ENCODE measurements around the gene IL36A.

IL36A gene

DNA sequence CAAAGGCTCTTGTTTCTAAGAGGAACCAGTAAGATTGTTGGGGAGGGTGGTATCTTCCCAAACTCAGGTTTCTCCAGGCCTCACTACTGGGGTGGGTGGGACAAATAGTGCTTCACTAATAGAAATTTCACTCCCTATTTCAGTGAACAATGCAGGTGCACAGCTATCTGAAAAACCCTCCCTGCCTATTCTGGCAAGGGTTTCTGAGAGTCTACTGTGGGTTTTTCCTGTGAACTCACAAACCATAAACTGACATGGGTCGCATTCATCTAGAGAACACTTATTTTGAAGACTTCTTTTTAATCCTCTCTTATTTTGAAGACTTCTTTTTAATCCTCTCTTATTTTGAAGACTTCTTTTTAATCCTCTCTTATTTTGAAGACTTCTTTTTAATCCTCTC is 4.4 kb downstream of the IL36A start:
- Histone ChIP-seq H3K36me3 (ENCODE audit: control insufficient read depth, insufficient read depth, low read length) (no peaks in the 10 kb centered on the region), H3K27me3 (ENCODE audit: control insufficient read depth, insufficient read depth, low read length) (no peaks in the 10 kb centered on the region), H3K9me3 (ENCODE audit: control insufficient read depth, insufficient read depth, low read length) (no peaks in the 10 kb centered on the region), H3K4me3 (ENCODE audit: low read depth, low read length) (no peak overlapping the region), H3K9ac (ENCODE audit: low read depth, low read length) (no peak overlapping the region), H3K4me1 (ENCODE audit: control insufficient read depth, insufficient read depth, low read length) (no peaks in the 10 kb centered on the region)

DNA sequence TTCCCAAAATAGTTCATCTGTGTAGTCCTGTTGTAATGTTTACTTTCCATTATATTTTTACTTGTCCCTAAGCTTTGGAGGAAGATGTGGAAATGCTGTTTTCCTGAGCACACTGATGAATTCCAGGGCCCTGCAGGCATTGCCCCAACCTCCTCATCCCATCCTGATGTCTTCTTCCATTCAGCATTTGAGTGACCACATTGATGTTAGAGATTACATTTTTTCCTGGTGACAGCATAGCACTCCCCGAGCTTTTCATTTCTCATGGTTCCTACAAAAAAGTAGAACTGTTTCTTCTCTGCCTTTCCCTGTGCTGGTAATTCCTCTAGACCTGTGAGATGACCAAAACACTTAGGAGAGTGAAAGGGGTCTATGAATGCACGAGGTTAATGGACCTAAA is 4.8 kb downstream of the IL36A start:
- Histone ChIP-seq H3K4me1 (ENCODE audit: control insufficient read depth, insufficient read depth, low read length) (no peaks in the 10 kb centered on the region), H3K9ac (ENCODE audit: low read depth, low read length) (no peak overlapping the region), H3K4me3 (ENCODE audit: low read depth, low read length) (no peak overlapping the region), H3K27me3 (ENCODE audit: control insufficient read depth, insufficient read depth, low read length) (no peaks in the 10 kb centered on the region), H3K36me3 (ENCODE audit: control insufficient read depth, insufficient read depth, low read length) (no peaks in the 10 kb centered on the region), H3K9me3 (ENCODE audit: control insufficient read depth, insufficient read depth, low read length) (no peaks in the 10 kb centered on the region)

DNA sequence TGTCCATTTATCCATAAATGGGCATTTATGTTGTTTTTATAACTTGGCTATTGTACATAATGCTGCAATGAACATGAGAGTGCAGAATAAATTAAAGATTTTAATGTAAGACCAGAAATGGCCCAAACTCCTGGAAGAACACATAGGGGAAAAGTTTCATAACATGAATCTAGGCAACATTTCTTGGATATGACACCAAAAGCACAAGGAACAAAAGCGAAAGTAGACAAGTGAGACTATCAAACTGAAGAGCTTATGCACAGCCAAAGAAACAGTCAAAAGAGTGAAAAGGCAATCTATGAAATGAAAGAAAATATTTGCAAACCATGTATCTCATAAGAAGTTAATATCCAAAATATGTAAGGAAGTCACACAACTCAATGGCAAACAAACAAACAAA is 5.8 kb downstream of the IL36A start:
- Histone ChIP-seq H3K27me3 (ENCODE audit: control insufficient read depth, insufficient read depth, low read length) (no peaks in the 10 kb centered on the region), H3K4me3 (ENCODE audit: low read depth, low read length) (no peak overlapping the region), H3K36me3 (ENCODE audit: control insufficient read depth, insufficient read depth, low read length) (no peaks in the 10 kb centered on the region), H3K9ac (ENCODE audit: low read depth, low read length) (no peak overlapping the region), H3K4me1 (ENCODE audit: control insufficient read depth, insufficient read depth, low read length) (no peaks in the 10 kb centered on the region), H3K9me3 (ENCODE audit: control insufficient read depth, insufficient read depth, low read length) (no peaks in the 10 kb centered on the region)

- Histone ChIP-seq H3K9me3 (ENCODE audit: control insufficient read depth, insufficient read depth, low read length) (no peaks in the 10 kb centered on the region), H3K4me1 (ENCODE audit: control insufficient read depth, insufficient read depth, low read length) (no peaks in the 10 kb centered on the region), H3K4me3 (ENCODE audit: low read depth, low read length) (no peak overlapping the region), H3K27me3 (ENCODE audit: control insufficient read depth, insufficient read depth, low read length) (no peaks in the 10 kb centered on the region), H3K36me3 (ENCODE audit: control insufficient read depth, insufficient read depth, low read length) (no peaks in the 10 kb centered on the region), H3K9ac (ENCODE audit: low read depth, low read length) (no peak overlapping the region)
Measured at GRCh38 chr2:113012436-113013335, 7.4 kb downstream of the IL36A start.

- H3K27me3 ChIP-seq (ENCODE audit: control insufficient read depth, insufficient read depth, low read length), result no peaks in the 10 kb centered on the region
- H3K36me3 ChIP-seq (ENCODE audit: control insufficient read depth, insufficient read depth, low read length), result no peaks in the 10 kb centered on the region
- no peak overlapping the region for H3K4me3 ChIP-seq (ENCODE audit: low read depth, low read length)
- H3K9ac ChIP-seq (ENCODE audit: low read depth, low read length), result no peak overlapping the region
- H3K9me3 ChIP-seq (ENCODE audit: control insufficient read depth, insufficient read depth, low read length), result no peaks in the 10 kb centered on the region
- no peaks in the 10 kb centered on the region for H3K4me1 ChIP-seq (ENCODE audit: control insufficient read depth, insufficient read depth, low read length)
Measured at GRCh38 chr2:113013336-113013661, 8.0 kb downstream of the IL36A start.

DNA sequence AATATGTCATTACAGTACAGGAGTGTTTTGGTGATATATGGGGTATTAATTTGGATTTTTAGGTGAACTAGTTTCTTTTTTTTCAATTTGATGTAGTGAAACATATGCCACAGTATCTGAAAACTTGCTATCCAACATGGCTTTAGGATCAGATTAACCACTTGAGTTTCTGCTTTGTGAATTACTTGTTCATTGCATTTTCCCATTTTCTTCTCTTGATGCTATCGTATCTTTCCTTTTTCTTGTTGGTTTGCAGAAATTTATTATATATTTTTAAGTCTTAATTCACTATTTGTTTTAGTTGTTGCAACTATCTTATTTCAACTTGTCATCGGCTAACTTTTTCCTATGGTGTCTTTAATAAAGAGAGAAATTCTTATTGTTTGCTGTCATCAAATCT is 8.8 kb downstream of the IL36A start:
- Histone ChIP-seq H3K9me3 (ENCODE audit: control insufficient read depth, insufficient read depth, low read length) (no peaks in the 10 kb centered on the region), H3K4me3 (ENCODE audit: low read depth, low read length) (no peak overlapping the region), H3K9ac (ENCODE audit: low read depth, low read length) (no peak overlapping the region), H3K27me3 (ENCODE audit: control insufficient read depth, insufficient read depth, low read length) (no peaks in the 10 kb centered on the region), H3K4me1 (ENCODE audit: control insufficient read depth, insufficient read depth, low read length) (no peaks in the 10 kb centered on the region), H3K36me3 (ENCODE audit: control insufficient read depth, insufficient read depth, low read length) (no peaks in the 10 kb centered on the region)

DNA sequence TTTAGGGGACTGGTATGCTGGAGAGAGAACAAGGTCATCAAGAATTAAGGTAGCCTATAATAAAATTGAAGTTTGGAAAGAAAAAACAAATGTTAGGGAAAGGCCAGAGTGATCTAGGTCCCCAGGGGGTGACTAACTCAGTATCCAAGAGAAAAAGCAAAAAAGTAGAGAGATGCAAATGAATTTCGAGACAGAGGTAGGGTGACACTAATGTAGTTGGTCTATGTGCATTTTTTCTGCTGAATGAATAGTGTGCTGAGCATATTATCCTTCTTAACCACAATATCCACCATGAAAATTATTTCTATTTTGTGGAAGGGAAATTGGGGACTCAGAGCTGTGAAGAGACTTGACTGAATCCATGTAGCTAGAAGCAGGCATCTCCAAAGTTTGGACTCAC is 9.8 kb downstream of the IL36A start:
- H3K27me3 ChIP-seq (ENCODE audit: control insufficient read depth, insufficient read depth, low read length), result no peaks in the 10 kb centered on the region
- H3K9me3 ChIP-seq (ENCODE audit: control insufficient read depth, insufficient read depth, low read length), result no peaks in the 10 kb centered on the region
- H3K4me1 ChIP-seq (ENCODE audit: control insufficient read depth, insufficient read depth, low read length), result no peaks in the 10 kb centered on the region
- no peak overlapping the region for H3K9ac ChIP-seq (ENCODE audit: low read depth, low read length)
- no peak overlapping the region for H3K4me3 ChIP-seq (ENCODE audit: low read depth, low read length)
- no peaks in the 10 kb centered on the region for H3K36me3 ChIP-seq (ENCODE audit: control insufficient read depth, insufficient read depth, low read length)

DNA sequence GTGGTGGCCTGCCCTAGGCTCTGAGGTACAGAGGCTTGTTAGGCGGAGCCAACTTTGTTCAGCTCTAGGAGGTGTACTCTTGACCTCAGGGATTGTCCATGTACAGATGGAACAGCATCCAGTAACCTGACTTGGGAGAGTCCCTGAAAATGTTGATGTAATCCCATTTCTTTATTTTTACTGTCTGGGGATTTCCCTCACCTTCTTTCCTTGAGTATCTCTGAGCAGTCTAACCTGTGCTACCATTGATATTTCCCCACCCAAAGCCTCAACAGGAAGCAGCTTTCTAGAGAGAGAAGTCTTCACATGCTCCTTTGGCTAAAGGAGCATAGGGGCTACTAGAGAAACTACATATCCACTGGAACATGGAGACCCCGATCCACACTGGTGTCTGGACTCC is 10.4 kb downstream of the IL36A start:
- Histone ChIP-seq H3K36me3 (ENCODE audit: control insufficient read depth, insufficient read depth, low read length) (no peaks in the 10 kb centered on the region), H3K9me3 (ENCODE audit: control insufficient read depth, insufficient read depth, low read length) (no peaks in the 10 kb centered on the region), H3K27me3 (ENCODE audit: control insufficient read depth, insufficient read depth, low read length) (no peaks in the 10 kb centered on the region), H3K4me3 (ENCODE audit: low read depth, low read length) (no peak overlapping the region), H3K4me1 (ENCODE audit: control insufficient read depth, insufficient read depth, low read length) (no peaks in the 10 kb centered on the region), H3K9ac (ENCODE audit: low read depth, low read length) (no peak overlapping the region)

GRCh38 chr2:113018509-113018908 is 13.2 kb downstream of the IL36A start:
- H3K4me1 ChIP-seq (ENCODE audit: control insufficient read depth, insufficient read depth, low read length), result no peaks in the 10 kb centered on the region
- no peaks in the 10 kb centered on the region for H3K36me3 ChIP-seq (ENCODE audit: control insufficient read depth, insufficient read depth, low read length)
- H3K4me3 ChIP-seq (ENCODE audit: low read depth, low read length), result no peak overlapping the region
- no peaks in the 10 kb centered on the region for H3K27me3 ChIP-seq (ENCODE audit: control insufficient read depth, insufficient read depth, low read length)
- H3K9me3 ChIP-seq (ENCODE audit: control insufficient read depth, insufficient read depth, low read length), result no peaks in the 10 kb centered on the region
- H3K9ac ChIP-seq (ENCODE audit: low read depth, low read length), result no peak overlapping the region

- no peaks in the 10 kb centered on the region for H3K4me1 ChIP-seq (ENCODE audit: control insufficient read depth, insufficient read depth, low read length)
- no peaks in the 10 kb centered on the region for H3K36me3 ChIP-seq (ENCODE audit: control insufficient read depth, insufficient read depth, low read length)
- H3K4me3 ChIP-seq (ENCODE audit: low read depth, low read length), result no peak overlapping the region
- H3K9ac ChIP-seq (ENCODE audit: low read depth, low read length), result no peak overlapping the region
- H3K27me3 ChIP-seq (ENCODE audit: control insufficient read depth, insufficient read depth, low read length), result no peaks in the 10 kb centered on the region
- no peaks in the 10 kb centered on the region for H3K9me3 ChIP-seq (ENCODE audit: control insufficient read depth, insufficient read depth, low read length)
Measured at GRCh38 chr2:113021312-113021711, 16.1 kb downstream of the IL36A start.

GRCh38 chr2:113024764-113025163 is 19.5 kb downstream of the IL36A start:
- Histone ChIP-seq H3K27me3 (ENCODE audit: control insufficient read depth, insufficient read depth, low read length) (no peaks in the 10 kb centered on the region), H3K9ac (ENCODE audit: low read depth, low read length) (no peak overlapping the region), H3K4me3 (ENCODE audit: low read depth, low read length) (no peak overlapping the region), H3K4me1 (ENCODE audit: control insufficient read depth, insufficient read depth, low read length) (no peaks in the 10 kb centered on the region), H3K9me3 (ENCODE audit: control insufficient read depth, insufficient read depth, low read length) (no peaks in the 10 kb centered on the region), H3K36me3 (ENCODE audit: control insufficient read depth, insufficient read depth, low read length) (no peaks in the 10 kb centered on the region)

- no peaks in the 10 kb centered on the region for H3K4me1 ChIP-seq (ENCODE audit: control insufficient read depth, insufficient read depth, low read length)
- no peak overlapping the region for H3K9ac ChIP-seq (ENCODE audit: low read depth, low read length)
- H3K4me3 ChIP-seq (ENCODE audit: low read depth, low read length), result no peak overlapping the region
- peaks cover 2% of the 10 kb centered on the region for H3K27me3 ChIP-seq (ENCODE audit: control insufficient read depth, insufficient read depth, low read length)
- no peaks in the 10 kb centered on the region for H3K9me3 ChIP-seq (ENCODE audit: control insufficient read depth, insufficient read depth, low read length)
- H3K36me3 ChIP-seq (ENCODE audit: control insufficient read depth, insufficient read depth, low read length), result no peaks in the 10 kb centered on the region
Measured at GRCh38 chr2:113025737-113026136, 20.5 kb downstream of the IL36A start.

Measured in iPS-15b (cell line).